ENCODE data around the gene DOCK9. TPM values are rescaled to one million over a fixed set of nuclear protein-coding genes. Genes with fewer than 3 reads are reported as not detected.

The DOCK9 gene
- total and polyA plus RNA-seq, 2 donors (not counting 3 experiments of a cell fraction or from before 2014, with no cell fraction given) = 147 to 323 TPM

- intact Hi-C loops (cut with micrococcal nuclease) (loop anchor here (1.0 kb wide), 1 partner anchor 9 kb away; no protein-coding TSS in a partner anchor), dilution Hi-C loops (cut with MboI; ENCODE audit: extremely low pct_ligation_motif_present, low sequenced_read_pairs) (no loop called here)
- POLR2A ChIA-PET = no interaction called here
- FAIRE-seq = no peak
- H2AFZ ChIP-seq (ENCODE audit: low read depth, low read length) = no peak overlapping the region
- no peak for DNase-seq (ENCODE audit: low read depth, low spot score)
- H4K20me1 ChIP-seq (replicated peaks; ENCODE audit: control insufficient read depth, extremely low read depth, insufficient read depth, low read length) = no peaks in the 10 kb centered on the region
- CTCF ChIA-PET = no interaction called here
- peaks cover 24 to 56% of the 10 kb centered on the region in 2 experiments for H3K36me3 ChIP-seq (ENCODE audit: control insufficient read depth in 2 of 2, extremely low read depth in 1 of 2, insufficient read depth in 2 of 2, low read length in 2 of 2)
- no peak overlapping the region for H3K9ac ChIP-seq (replicated peaks; ENCODE audit: extremely low read depth, insufficient read depth, low read length)
- H3K4me1 ChIP-seq (ENCODE audit: control insufficient read depth, extremely low read depth, insufficient read depth, low read length) = peaks cover 32% of the 10 kb centered on the region
- BruUV-seq (replicated peaks) = no TSS peak
- H3K4me3 ChIP-seq (replicated peaks in 1 of 3; ENCODE audit: insufficient read depth in 1 of 3, low read depth in 1 of 3, low read length in 3 of 3) = no peak overlapping the region
- H3K4me2 ChIP-seq (ENCODE audit: insufficient read depth, low read length) = no peak overlapping the region
- TF ChIP-seq JUN (IDR thresholded peaks at IDR 0.05; ENCODE audit: borderline replicate concordance, insufficient read depth, insufficient read length, low read depth) (no peak), GATA2 (IDR thresholded peaks at IDR 0.05; ENCODE audit: insufficient read depth, insufficient read length, low read depth, low read length) (no peak), MYC (IDR thresholded peaks at IDR 0.05; ENCODE audit: low read depth, low read length) (no peak)
- H3K27ac ChIP-seq (ENCODE audit: insufficient read depth, low read depth, low read length) = no peak overlapping the region
- H3K9me3 ChIP-seq (replicated peaks; ENCODE audit: control insufficient read depth, insufficient read depth, low read length) = no peaks in the 10 kb centered on the region
- no peaks in the 10 kb centered on the region for H3K27me3 ChIP-seq (ENCODE audit: control insufficient read depth in 2 of 2, insufficient read depth in 2 of 2, low read length in 2 of 2)
- H3K9me1 ChIP-seq (replicated peaks; ENCODE audit: control insufficient read depth, extremely low read depth, insufficient read depth, low read length) = no peaks in the 10 kb centered on the region
- no peaks in the 10 kb centered on the region for H3K79me2 ChIP-seq (ENCODE audit: control insufficient read depth, insufficient read depth, low read length)
Measured at GRCh38 chr13:98860491-98860890, 117.4 kb downstream of the DOCK9 start.

- Histone ChIP-seq H3K4me3 (replicated peaks in 1 of 3; ENCODE audit: insufficient read depth in 1 of 3, low read depth in 1 of 3, low read length in 3 of 3) (no peak overlapping the region), H3K27me3 (ENCODE audit: control insufficient read depth in 2 of 2, insufficient read depth in 2 of 2, low read length in 2 of 2) (no peaks in the 10 kb centered on the region), H3K9ac (replicated peaks; ENCODE audit: extremely low read depth, insufficient read depth, low read length) (no peak overlapping the region), H2AFZ (ENCODE audit: low read depth, low read length) (no peak overlapping the region), H3K4me2 (ENCODE audit: insufficient read depth, low read length) (no peak overlapping the region), H3K79me2 (ENCODE audit: control insufficient read depth, insufficient read depth, low read length) (no peaks in the 10 kb centered on the region), H3K9me1 (replicated peaks; ENCODE audit: control insufficient read depth, extremely low read depth, insufficient read depth, low read length) (no peaks in the 10 kb centered on the region), H3K27ac (ENCODE audit: insufficient read depth, low read depth, low read length) (peak overlapping the region; percentile 84), H3K4me1 (ENCODE audit: control insufficient read depth, extremely low read depth, insufficient read depth, low read length) (peaks cover 32% of the 10 kb centered on the region), H3K36me3 (ENCODE audit: control insufficient read depth in 2 of 2, extremely low read depth in 1 of 2, insufficient read depth in 2 of 2, low read length in 2 of 2) (peaks cover 36 to 50% of the 10 kb centered on the region in 2 experiments), H4K20me1 (replicated peaks; ENCODE audit: control insufficient read depth, extremely low read depth, insufficient read depth, low read length) (no peaks in the 10 kb centered on the region), H3K9me3 (replicated peaks; ENCODE audit: control insufficient read depth, insufficient read depth, low read length) (no peaks in the 10 kb centered on the region)
- BruUV-seq (replicated peaks) = no TSS peak
- DNase-seq (ENCODE audit: low read depth, low spot score) (no peak), FAIRE-seq (no peak)
- intact Hi-C loops (cut with micrococcal nuclease) = no loop called here
- POLR2A ChIA-PET = no interaction called here
- TF ChIP-seq GATA2 (IDR thresholded peaks at IDR 0.05; ENCODE audit: insufficient read depth, insufficient read length, low read depth, low read length) = no peak
- TF ChIP-seq MAX (IDR thresholded peaks at IDR 0.05; ENCODE audit: insufficient read depth, insufficient read length) = no peak
- no peak for TF ChIP-seq JUN (IDR thresholded peaks at IDR 0.05; ENCODE audit: borderline replicate concordance, insufficient read depth, insufficient read length, low read depth)
- TF ChIP-seq CTCF (IDR thresholded peaks at IDR 0.05; ENCODE audit: extremely low read depth in 1 of 2, insufficient read depth in 1 of 2, low read depth in 1 of 2, low read length in 2 of 2) = no peak
- no peak for TF ChIP-seq MYC (IDR thresholded peaks at IDR 0.05; ENCODE audit: low read depth, low read length)
- no peak for TF ChIP-seq POLR2A (IDR thresholded peaks at IDR 0.05; ENCODE audit: low read depth, low read length)
- no peak for TF ChIP-seq EZH2 (IDR thresholded peaks at IDR 0.05; ENCODE audit: borderline replicate concordance, low read depth, low read length, severe bottlenecking)
- TF ChIP-seq FOS (IDR thresholded peaks at IDR 0.05; ENCODE audit: borderline replicate concordance, insufficient read depth, low read length) = no peak
- TF ChIP-seq POLR2AphosphoS5 (IDR thresholded peaks at IDR 0.05; ENCODE audit: insufficient read depth, low read depth, low read length) = no peak
- CTCF ChIA-PET = interaction anchor here (0.8 to 3.5 kb wide), 4 partner anchors 11 to 176 kb away, joined by 4 to 21 read pairs (median 14); no protein-coding TSS in a partner anchor
- dilution Hi-C loops (cut with MboI; ENCODE audit: extremely low pct_ligation_motif_present, low sequenced_read_pairs) = no loop called here
Measured at GRCh38 chr13:98858191-98858590, 119.7 kb downstream of the DOCK9 start.

Data from endothelial cell of umbilical vein (primary cell).